H54 (cell line): Measurements from ENCODE around the gene PTPRU.
"Not testable (repeated sequence)": the region's sequence is repeated elsewhere in the genome, so short reads cannot be mapped to it uniquely, and the experiment has no call there.

Experiments used
- DNase-seq: peaks from one replicate; pipeline ENCODE4 v3.0.0; 2011; ENCODE audit warnings: low spot score, mixed read lengths; ENCODE audit not compliant: insufficient read length
- FAIRE-seq: peaks from 3 replicates; lab custom pipeline; 2011; peaks lifted over from hg19 to GRCh38; lab: Jason Lieb, UNC
- POLR2A ChIP-seq: IDR thresholded peaks from 2 replicates; pipeline ENCODE4 v1.6.1; 2011; ENCODE audit warnings: low read depth, mild to moderate bottlenecking, low read length

The PTPRU gene

GRCh38 chr1:29289493-29289892 lies 53.2 kb downstream of the PTPRU start:
- TF ChIP-seq POLR2A, result no peak
- FAIRE-seq, result no peak
- no peak for DNase-seq

- FAIRE-seq (no peak), DNase-seq (no peak)
- no peak for TF ChIP-seq POLR2A
These were observed 54.2 kb downstream of the PTPRU start for GRCh38 chr1:29290414-29290985.

- no peak for TF ChIP-seq POLR2A
- FAIRE-seq (no peak), DNase-seq (no peak)
These were observed 55.4 kb downstream of the PTPRU start for GRCh38 chr1:29291756-29292155.

GRCh38 chr1:29292344-29292743 lies 56.0 kb downstream of the PTPRU start:
- no peak for DNase-seq
- no peak for TF ChIP-seq POLR2A
- FAIRE-seq, result no peak

- TF ChIP-seq POLR2A, result no peak
- no peak for FAIRE-seq
- no peak for DNase-seq
These were observed 61.1 kb downstream of the PTPRU start for GRCh38 chr1:29297450-29297849.

- TF ChIP-seq POLR2A, result no peak
- no peak for DNase-seq
- no peak for FAIRE-seq
These were observed 61.9 kb downstream of the PTPRU start for GRCh38 chr1:29298246-29298645.

- DNase-seq (no peak), FAIRE-seq (no peak)
- TF ChIP-seq POLR2A, result no peak
These were observed 63.1 kb downstream of the PTPRU start for GRCh38 chr1:29299446-29299845.

GRCh38 chr1:29301732-29302131 lies 65.4 kb downstream of the PTPRU start:
- DNase-seq, FAIRE-seq: not testable (repeated sequence)

GRCh38 chr1:29303201-29304024 lies 67.1 kb downstream of the PTPRU start:
- no peak for FAIRE-seq
- TF ChIP-seq POLR2A, result no peak
- no peak for DNase-seq

- FAIRE-seq (no peak), DNase-seq (no peak)
- no peak for TF ChIP-seq POLR2A
These were observed 67.8 kb downstream of the PTPRU start for GRCh38 chr1:29304025-29304684.

GRCh38 chr1:29305943-29306342 lies 69.6 kb downstream of the PTPRU start:
- TF ChIP-seq POLR2A, result no peak
- FAIRE-seq (no peak), DNase-seq (no peak)

- no peak for DNase-seq
- no peak for FAIRE-seq
- no peak for TF ChIP-seq POLR2A
These were observed 70.3 kb downstream of the PTPRU start for GRCh38 chr1:29306471-29307140.

GRCh38 chr1:29309075-29309474 lies 72.8 kb downstream of the PTPRU start:
- DNase-seq, result no peak
- TF ChIP-seq POLR2A, result no peak
- no peak for FAIRE-seq

- no peak for TF ChIP-seq POLR2A
- FAIRE-seq, result no peak
- no peak for DNase-seq
These were observed 73.3 kb downstream of the PTPRU start for GRCh38 chr1:29309621-29310020.
